HepG2 (cell line): ENCODE results near the gene KIAA0319L. TPM values are rescaled to one million over a fixed set of nuclear protein-coding genes. Genes with fewer than 3 reads are reported as not detected.

Experiments
- ATF2 ChIP-seq: sonication (generic); formaldehyde crosslinking; IDR thresholded peaks from 2 replicates; pipeline ENCODE4 v1.4.0; 2020; ENCODE audit warnings: missing genetic modification reagents
- DNMT1 ChIP-seq: sonication (generic); formaldehyde crosslinking; IDR thresholded peaks from 2 replicates; pipeline ENCODE4 v1.5.1; 2020; ENCODE audit warnings: mild to moderate bottlenecking, missing genetic modification reagents
- HNRNPK ChIP-seq: fragments of 200-400 bp; formaldehyde crosslinking; IDR thresholded peaks from 2 replicates; pipeline ENCODE4 v1.6.1; 2018; ENCODE audit warnings: low read length, low read depth, moderate library complexity, mild to moderate bottlenecking; ENCODE audit not compliant: poor library complexity, severe bottlenecking
- PAWR ChIP-seq: sonication (generic); formaldehyde crosslinking; IDR thresholded peaks from 2 replicates; pipeline ENCODE4 v1.4.0; 2020; ENCODE audit warnings: missing genetic modification reagents, mild to moderate bottlenecking, borderline replicate concordance
- ZNF160 ChIP-seq: sonication (generic); formaldehyde crosslinking; IDR thresholded peaks from 2 replicates; pipeline ENCODE4 v1.8.0; 2022; ENCODE audit warnings: mild to moderate bottlenecking, inconsistent platforms, missing genetic modification reagents
- ZNF317 ChIP-seq: sonication (generic); formaldehyde crosslinking; IDR thresholded peaks from 2 replicates; pipeline ENCODE4 v1.5.0; 2020; ENCODE audit warnings: mild to moderate bottlenecking, missing genetic modification reagents
- ZNF574 ChIP-seq: sonication (generic); formaldehyde crosslinking; IDR thresholded peaks from 2 replicates; pipeline ENCODE4 v1.4.0; 2020; ENCODE audit warnings: missing genetic modification reagents
- polyA plus RNA-seq, 8 experiments: library from polyadenylated mRNA; depleted of rRNA in 3 of 8; stranded (reverse) in 7 of 8; unstranded in 1 of 8; fragments of >200 nt; fragmentation: Illumina TruSeq in 4 of 8; extraction: Trizol in 4 of 8; gene quantifications; 2 replicates each; pipeline versions ENCODE4 v1.2.1 to v1.2.3, GENCODE V29; 2011 to 2016; ENCODE audit warnings: low read depth in 4 of 8, missing spikeins in 1 of 8, mixed read lengths in 1 of 8; ENCODE audit not compliant: insufficient read depth in 1 of 8
- total RNA-seq, 5 experiments: library from RNA; depleted of rRNA; stranded (reverse); fragments of >200 nt; fragmentation: Illumina TruSeq; extraction: Trizol; gene quantifications; 2 replicates each; pipeline ENCODE4 v1.2.3, GENCODE V29; 2016; ENCODE audit warnings: low read depth in 1 of 5
- TF ChIP-seq, protein P1 (sequence below): sonication (generic); formaldehyde crosslinking; conservative IDR thresholded peaks from 2 replicates; pipeline ENCODE4 v1.8.0; 2022; ENCODE audit warnings: mild to moderate bottlenecking, moderate library complexity, missing genetic modification reagents
- TF ChIP-seq, protein P2 (sequence below): sonication (generic); formaldehyde crosslinking; IDR thresholded peaks from 2 replicates; pipeline ENCODE4 v1.8.0; 2022; ENCODE audit warnings: mild to moderate bottlenecking, missing genetic modification reagents

The KIAA0319L gene
- total and polyA plus RNA-seq, 2 of the 13 experiments (the other 11 are each of a cell fraction or from before 2014, with no cell fraction given), result 33.4 to 82.6 TPM

- no peak for TF ChIP-seq ZNF574
- TF ChIP-seq PAWR (CRISPR knock-in tag), result no peak
- TF ChIP-seq ATF2 (CRISPR knock-in tag), result no peak
- TF ChIP-seq ZNF160 (CRISPR knock-in tag), result no peak
- no peak for TF ChIP-seq ZNF317 (CRISPR knock-in tag)
- TF ChIP-seq DNMT1 (CRISPR knock-in tag), result no peak
- TF ChIP-seq, protein P1, sequence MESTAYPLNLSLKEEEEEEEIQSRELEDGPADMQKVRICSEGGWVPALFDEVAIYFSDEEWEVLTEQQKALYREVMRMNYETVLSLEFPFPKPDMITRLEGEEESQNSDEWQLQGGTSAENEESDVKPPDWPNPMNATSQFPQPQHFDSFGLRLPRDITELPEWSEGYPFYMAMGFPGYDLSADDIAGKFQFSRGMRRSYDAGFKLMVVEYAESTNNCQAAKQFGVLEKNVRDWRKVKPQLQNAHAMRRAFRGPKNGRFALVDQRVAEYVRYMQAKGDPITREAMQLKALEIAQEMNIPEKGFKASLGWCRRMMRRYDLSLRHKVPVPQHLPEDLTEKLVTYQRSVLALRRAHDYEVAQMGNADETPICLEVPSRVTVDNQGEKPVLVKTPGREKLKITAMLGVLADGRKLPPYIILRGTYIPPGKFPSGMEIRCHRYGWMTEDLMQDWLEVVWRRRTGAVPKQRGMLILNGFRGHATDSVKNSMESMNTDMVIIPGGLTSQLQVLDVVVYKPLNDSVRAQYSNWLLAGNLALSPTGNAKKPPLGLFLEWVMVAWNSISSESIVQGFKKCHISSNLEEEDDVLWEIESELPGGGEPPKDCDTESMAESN, result no peak
- TF ChIP-seq, protein P2, sequence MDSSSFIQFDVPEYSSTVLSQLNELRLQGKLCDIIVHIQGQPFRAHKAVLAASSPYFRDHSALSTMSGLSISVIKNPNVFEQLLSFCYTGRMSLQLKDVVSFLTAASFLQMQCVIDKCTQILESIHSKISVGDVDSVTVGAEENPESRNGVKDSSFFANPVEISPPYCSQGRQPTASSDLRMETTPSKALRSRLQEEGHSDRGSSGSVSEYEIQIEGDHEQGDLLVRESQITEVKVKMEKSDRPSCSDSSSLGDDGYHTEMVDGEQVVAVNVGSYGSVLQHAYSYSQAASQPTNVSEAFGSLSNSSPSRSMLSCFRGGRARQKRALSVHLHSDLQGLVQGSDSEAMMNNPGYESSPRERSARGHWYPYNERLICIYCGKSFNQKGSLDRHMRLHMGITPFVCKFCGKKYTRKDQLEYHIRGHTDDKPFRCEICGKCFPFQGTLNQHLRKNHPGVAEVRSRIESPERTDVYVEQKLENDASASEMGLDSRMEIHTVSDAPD, result no peak
- TF ChIP-seq HNRNPK, result no peak
Measured at GRCh38 chr1:35568975-35569395, 11.8 kb upstream of the KIAA0319L start (continued).
